ENCODE measurements around the gene ASCC3. TPM values are rescaled to one million over a fixed set of nuclear protein-coding genes. Genes with fewer than 3 reads are reported as not detected.

Gene ASCC3
- total and polyA plus RNA-seq, 4 donors = 12.8 to 32.7 (median 16.4) TPM

DNA sequence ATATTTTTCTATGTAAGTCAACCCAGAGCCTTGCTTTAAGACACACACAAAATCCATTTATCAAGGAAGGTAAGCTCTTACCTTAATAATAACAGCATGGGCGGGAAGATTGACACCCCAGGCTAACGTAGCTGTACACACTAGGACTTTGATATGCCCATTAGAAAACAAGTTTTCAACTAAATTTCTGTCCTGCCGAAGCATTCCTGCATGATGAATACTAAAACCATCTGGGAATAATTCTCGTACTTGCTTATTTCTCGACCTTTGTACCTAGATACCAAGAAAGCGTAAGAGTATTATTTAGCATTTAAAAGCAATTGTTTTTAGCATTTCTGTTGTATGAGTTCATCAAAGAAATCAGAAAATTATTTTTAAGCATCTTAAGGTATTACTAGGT, 218.9 kb downstream of the ASCC3 start:
- 95% methylated on average over 6 of the region's 6 CpGs for WGBS
- Histone ChIP-seq H3K9ac (ENCODE audit: low read depth in 1 of 2, low read length in 2 of 2) (no peak overlapping the region), H3K4me1 (ENCODE audit: control insufficient read depth in 4 of 4, insufficient read depth in 4 of 4, low read length in 3 of 4) (no peaks in the 10 kb centered on the region), H3K27ac (ENCODE audit: low read depth in 1 of 2, low read length in 2 of 2) (no peak overlapping the region), H3K27me3 (ENCODE audit: control insufficient read depth in 4 of 4, insufficient read depth in 4 of 4, low read length in 3 of 4) (no peaks in the 10 kb centered on the region), H3K36me3 (ENCODE audit: control insufficient read depth in 4 of 4, insufficient read depth in 3 of 4, low read depth in 1 of 4, low read length in 3 of 4) (no peaks in the 10 kb centered on the region), H3K4me3 (ENCODE audit: low read depth in 1 of 3, low read length in 3 of 3) (no peak overlapping the region), H3K9me3 (ENCODE audit: control insufficient read depth in 4 of 4, low read length in 3 of 4) (no peaks in the 10 kb centered on the region)
- DNase-seq (ENCODE audit: low spot score) = no peak
- no peak for TF ChIP-seq GABPA (IDR thresholded peaks at IDR 0.05 in 1 of 2, conservative IDR thresholded peaks at IDR 0.05 in 1 of 2)
- TF ChIP-seq EGR1 (IDR thresholded peaks at IDR 0.05; ENCODE audit: low read depth in 2 of 2) = no peak
- no peak for TF ChIP-seq FOXA2 (IDR thresholded peaks at IDR 0.05)
- no peak for TF ChIP-seq CTCF (IDR thresholded peaks at IDR 0.05; ENCODE audit: low read depth, low read length, missing input control)
- no peak for TF ChIP-seq REST (IDR thresholded peaks at IDR 0.05)
- no peak for TF ChIP-seq ZBTB33 (IDR thresholded peaks at IDR 0.05)
- TF ChIP-seq HNF4G (IDR thresholded peaks at IDR 0.05) = no peak
- TF ChIP-seq FOXA1 (IDR thresholded peaks at IDR 0.05) = no peak
- no peak for TF ChIP-seq RAD21 (IDR thresholded peaks at IDR 0.05)
- no peak for TF ChIP-seq NR2F2 (IDR thresholded peaks at IDR 0.05)
- TF ChIP-seq ATF3 (IDR thresholded peaks at IDR 0.05) = no peak
- no peak for TF ChIP-seq YY1 (IDR thresholded peaks at IDR 0.05)
- no peak for TF ChIP-seq MAX (IDR thresholded peaks at IDR 0.05)
- no peak for TF ChIP-seq RXRA (IDR thresholded peaks at IDR 0.05)
- TF ChIP-seq TAF1 (conservative IDR thresholded peaks at IDR 0.05) = no peak
- no peak for TF ChIP-seq JUND (IDR thresholded peaks at IDR 0.05)
- no peak for TF ChIP-seq HNF4A (conservative IDR thresholded peaks at IDR 0.05)

DNA sequence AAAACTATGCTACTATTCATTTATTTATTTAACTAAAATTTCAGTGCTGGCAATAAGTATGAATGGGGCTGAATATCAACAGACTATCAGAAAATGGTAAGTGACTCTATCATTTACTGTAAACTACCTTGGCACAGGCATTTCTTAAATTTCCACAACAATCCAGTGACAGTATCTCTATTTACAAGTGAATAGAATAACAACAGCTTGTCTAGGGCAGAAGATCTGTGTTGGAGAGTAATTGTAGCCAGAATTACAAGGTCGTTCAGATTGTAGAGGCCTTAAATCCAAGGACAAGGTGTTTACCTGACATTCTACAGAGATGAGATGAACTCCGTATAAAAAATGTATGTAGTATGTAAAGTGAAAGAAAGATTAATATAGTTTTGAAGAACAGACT, 222.6 kb downstream of the ASCC3 start:
- Histone ChIP-seq H3K27me3 (ENCODE audit: control insufficient read depth in 4 of 4, insufficient read depth in 4 of 4, low read length in 3 of 4) (no peaks in the 10 kb centered on the region), H3K36me3 (ENCODE audit: control insufficient read depth in 4 of 4, insufficient read depth in 3 of 4, low read depth in 1 of 4, low read length in 3 of 4) (peaks cover 0 to 3% (median 0%) of the 10 kb centered on the region in 4 donors), H3K4me1 (ENCODE audit: control insufficient read depth in 4 of 4, insufficient read depth in 4 of 4, low read length in 3 of 4) (no peaks in the 10 kb centered on the region), H3K27ac (ENCODE audit: low read depth in 1 of 2, low read length in 2 of 2) (no peak overlapping the region), H3K9me3 (ENCODE audit: control insufficient read depth in 4 of 4, low read length in 3 of 4) (no peaks in the 10 kb centered on the region), H3K4me3 (ENCODE audit: low read depth in 1 of 3, low read length in 3 of 3) (no peak overlapping the region), H3K9ac (ENCODE audit: low read depth in 1 of 2, low read length in 2 of 2) (no peak overlapping the region)
- no peak for DNase-seq (ENCODE audit: low spot score)
- TF ChIP-seq ZBTB33 (IDR thresholded peaks at IDR 0.05) = no peak
- TF ChIP-seq HNF4A (conservative IDR thresholded peaks at IDR 0.05) = no peak
- no peak for TF ChIP-seq HNF4G (IDR thresholded peaks at IDR 0.05)
- no peak for TF ChIP-seq YY1 (IDR thresholded peaks at IDR 0.05)
- TF ChIP-seq FOXA2 (IDR thresholded peaks at IDR 0.05) = no peak
- TF ChIP-seq FOXA1 (IDR thresholded peaks at IDR 0.05) = no peak
- no peak for TF ChIP-seq MAX (IDR thresholded peaks at IDR 0.05)
- TF ChIP-seq SP1 (IDR thresholded peaks at IDR 0.05) = no peak
- no peak for TF ChIP-seq RXRA (IDR thresholded peaks at IDR 0.05)
- no peak for TF ChIP-seq NR2F2 (IDR thresholded peaks at IDR 0.05)
- no peak for TF ChIP-seq RAD21 (IDR thresholded peaks at IDR 0.05)
- WGBS = 72% methylated on average over 2 of the region's 2 CpGs

Measured in liver (tissue), 9 donors.